ENCODE measurements around the gene SPCS3.

DNA sequence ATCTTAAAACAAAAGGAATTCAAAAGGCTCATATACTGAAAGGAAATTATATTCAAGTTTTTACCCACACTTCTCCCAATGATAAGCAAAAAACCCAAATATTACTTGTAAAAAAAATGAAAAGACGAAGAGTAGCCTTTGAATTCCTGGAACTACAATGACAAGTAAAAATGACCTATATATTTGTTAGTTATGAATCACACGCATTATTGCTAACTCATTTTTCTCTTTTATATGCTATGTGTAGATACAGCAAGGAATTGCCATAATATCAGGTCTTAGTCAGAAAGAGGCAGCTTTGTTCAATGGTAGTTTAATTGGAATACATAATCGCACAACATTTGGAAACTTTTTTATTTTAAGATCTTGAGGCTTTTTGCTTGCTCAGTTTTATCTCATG, 28.0 kb upstream of the SPCS3 start:
- TF ChIP-seq, protein P1, sequence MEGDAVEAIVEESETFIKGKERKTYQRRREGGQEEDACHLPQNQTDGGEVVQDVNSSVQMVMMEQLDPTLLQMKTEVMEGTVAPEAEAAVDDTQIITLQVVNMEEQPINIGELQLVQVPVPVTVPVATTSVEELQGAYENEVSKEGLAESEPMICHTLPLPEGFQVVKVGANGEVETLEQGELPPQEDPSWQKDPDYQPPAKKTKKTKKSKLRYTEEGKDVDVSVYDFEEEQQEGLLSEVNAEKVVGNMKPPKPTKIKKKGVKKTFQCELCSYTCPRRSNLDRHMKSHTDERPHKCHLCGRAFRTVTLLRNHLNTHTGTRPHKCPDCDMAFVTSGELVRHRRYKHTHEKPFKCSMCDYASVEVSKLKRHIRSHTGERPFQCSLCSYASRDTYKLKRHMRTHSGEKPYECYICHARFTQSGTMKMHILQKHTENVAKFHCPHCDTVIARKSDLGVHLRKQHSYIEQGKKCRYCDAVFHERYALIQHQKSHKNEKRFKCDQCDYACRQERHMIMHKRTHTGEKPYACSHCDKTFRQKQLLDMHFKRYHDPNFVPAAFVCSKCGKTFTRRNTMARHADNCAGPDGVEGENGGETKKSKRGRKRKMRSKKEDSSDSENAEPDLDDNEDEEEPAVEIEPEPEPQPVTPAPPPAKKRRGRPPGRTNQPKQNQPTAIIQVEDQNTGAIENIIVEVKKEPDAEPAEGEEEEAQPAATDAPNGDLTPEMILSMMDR (IDR thresholded peaks at IDR 0.05; ENCODE audit: poor library complexity), result no peak
- TF ChIP-seq EZH2phosphoT487 (IDR thresholded peaks at IDR 0.05; ENCODE audit: low read depth, severe bottlenecking, unreplicated experiment), result no peak
